ENCODE measurements around the gene ALOX5AP.
A peak's percentile ranks its signal among the peaks of the same experiment; 100 is the strongest.

GRCh38 chr13:30727491-30728355, 7.6 kb upstream of the ALOX5AP start:
- no peak for TF ChIP-seq CTCF (IDR thresholded peaks at IDR 0.05; ENCODE audit: insufficient read depth, low read length)
- TF ChIP-seq POLR2AphosphoS5 (IDR thresholded peaks at IDR 0.05; ENCODE audit: low read depth), result no peak
- peak; percentile 80 for TF ChIP-seq REST (IDR thresholded peaks at IDR 0.05; ENCODE audit: insufficient replicate concordance, low read depth)
- TF ChIP-seq GABPA (IDR thresholded peaks at IDR 0.05; ENCODE audit: low read depth), result no peak
- TF ChIP-seq SPI1 (IDR thresholded peaks at IDR 0.05; ENCODE audit: borderline replicate concordance, low read depth), result no peak
